GM20000 (cell line): ENCODE measurements around the gene AKAP8L.

Experiments used
- DNase-seq: peaks from one replicate; pipeline ENCODE4 v3.0.0; 2012; ENCODE audit warnings: low spot score
- TF ChIP-seq, protein P1 (sequence below): IDR thresholded peaks from 2 replicates; pipeline ENCODE4 v1.5.1; 2012; ENCODE audit warnings: mild to moderate bottlenecking, control low read depth; ENCODE audit errors: extremely low read depth, missing control alignments

The AKAP8L gene

DNA sequence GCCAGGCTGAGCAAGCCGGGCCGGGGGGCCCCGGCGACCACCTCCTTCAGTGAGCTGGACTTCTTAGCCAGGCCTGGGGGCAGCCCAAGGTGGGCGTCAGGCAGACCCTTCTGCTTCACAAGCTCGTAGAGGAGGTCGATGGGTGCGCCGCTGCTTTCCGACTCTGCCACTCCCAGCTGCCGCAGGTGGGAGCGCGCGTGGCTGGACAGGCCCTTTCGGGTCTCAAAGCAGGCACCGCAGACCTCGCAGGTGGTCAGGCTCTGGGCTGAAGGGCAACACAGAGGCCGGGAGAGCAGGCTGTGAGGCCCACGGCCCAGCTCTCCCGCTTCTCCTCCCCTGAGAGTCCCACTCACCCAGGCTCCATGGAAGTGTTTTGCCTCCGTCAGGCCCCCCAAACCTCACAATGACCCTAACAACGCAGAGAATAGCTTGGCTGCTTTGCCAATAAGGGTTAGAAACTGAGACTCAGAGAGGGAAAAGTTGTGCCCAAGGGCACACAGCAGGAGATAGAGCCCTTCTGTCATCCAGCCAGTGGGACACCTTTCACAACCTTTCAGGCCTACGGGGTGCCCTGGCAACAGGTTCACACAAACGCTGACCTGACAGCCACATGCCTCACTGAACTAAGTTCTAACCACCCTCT lies 11.2 kb upstream of the AKAP8L start:
- TF ChIP-seq, protein P1, sequence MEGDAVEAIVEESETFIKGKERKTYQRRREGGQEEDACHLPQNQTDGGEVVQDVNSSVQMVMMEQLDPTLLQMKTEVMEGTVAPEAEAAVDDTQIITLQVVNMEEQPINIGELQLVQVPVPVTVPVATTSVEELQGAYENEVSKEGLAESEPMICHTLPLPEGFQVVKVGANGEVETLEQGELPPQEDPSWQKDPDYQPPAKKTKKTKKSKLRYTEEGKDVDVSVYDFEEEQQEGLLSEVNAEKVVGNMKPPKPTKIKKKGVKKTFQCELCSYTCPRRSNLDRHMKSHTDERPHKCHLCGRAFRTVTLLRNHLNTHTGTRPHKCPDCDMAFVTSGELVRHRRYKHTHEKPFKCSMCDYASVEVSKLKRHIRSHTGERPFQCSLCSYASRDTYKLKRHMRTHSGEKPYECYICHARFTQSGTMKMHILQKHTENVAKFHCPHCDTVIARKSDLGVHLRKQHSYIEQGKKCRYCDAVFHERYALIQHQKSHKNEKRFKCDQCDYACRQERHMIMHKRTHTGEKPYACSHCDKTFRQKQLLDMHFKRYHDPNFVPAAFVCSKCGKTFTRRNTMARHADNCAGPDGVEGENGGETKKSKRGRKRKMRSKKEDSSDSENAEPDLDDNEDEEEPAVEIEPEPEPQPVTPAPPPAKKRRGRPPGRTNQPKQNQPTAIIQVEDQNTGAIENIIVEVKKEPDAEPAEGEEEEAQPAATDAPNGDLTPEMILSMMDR: no peak

DNA sequence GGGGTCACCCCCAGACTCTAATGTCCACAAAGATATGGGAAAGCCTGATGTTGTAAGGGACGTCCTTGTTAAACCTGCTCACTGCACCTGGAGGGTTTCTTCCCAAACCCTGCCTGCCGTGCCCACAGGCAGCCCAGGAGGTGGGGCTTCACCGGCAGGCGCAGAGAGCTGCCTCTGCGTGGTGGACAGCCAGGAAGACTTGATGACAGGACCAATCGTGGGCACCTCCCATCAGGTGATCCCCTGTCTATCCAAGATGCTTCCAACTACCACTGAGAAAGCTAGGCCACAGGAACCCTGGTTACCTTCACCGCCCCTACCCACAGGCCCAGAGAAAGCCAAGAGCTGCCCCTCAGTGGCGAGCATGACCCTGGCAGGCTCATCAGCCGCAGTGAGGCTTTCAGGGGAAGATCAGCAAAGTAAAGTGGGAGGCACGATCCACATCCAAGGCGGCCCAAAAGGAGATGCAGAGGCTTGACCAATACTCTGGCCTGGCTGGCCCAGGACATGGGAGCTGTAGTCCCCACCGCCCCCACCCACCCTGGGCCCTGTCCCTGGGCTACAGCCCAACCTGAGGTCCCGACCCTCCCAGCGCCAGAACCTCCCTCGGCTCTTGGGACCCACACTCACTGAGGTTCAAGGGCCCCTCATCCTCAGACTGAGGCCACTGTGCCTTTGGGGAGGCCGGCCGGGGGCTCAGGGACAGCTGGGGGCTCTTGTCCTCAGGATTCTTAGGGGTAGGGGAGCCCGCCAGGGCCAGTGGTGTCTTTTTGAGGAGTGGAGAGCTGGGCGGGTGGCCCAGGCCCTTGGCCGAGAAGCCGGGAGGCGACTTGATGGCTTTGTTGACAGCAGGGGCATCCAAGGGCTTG lies 10.4 kb upstream of the AKAP8L start:
- TF ChIP-seq, protein P1: no peak
- DNase-seq: no peak

More for the DNA sequence above, 11.2 kb upstream of the AKAP8L start:
- DNase-seq: no peak

DNA sequence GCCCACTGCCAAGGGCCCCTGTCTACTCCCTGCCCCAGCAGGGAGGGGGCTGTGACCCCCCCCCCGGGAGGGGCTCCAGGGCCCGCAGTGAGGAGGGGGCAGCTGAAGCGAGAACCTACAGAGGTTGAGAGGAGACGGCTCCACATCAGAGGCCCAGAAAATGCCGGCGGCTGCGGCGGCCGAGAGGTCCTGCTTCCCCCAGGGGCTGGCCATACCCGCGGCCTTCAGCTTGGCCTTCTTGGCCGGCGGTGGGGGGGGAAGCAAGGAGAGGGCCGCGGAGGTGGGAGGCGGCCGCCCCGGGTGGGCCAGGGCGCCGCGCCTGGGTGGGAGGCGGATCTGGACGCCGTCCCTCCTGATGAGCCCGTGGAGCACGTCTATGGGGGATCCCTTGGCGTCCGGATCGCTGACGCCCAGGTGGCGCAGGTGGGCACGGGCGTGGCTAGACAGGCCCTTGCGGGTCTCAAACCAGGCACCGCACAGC lies 9.2 kb upstream of the AKAP8L start:
- no peak for DNase-seq
- TF ChIP-seq, protein P1: no peak

DNA sequence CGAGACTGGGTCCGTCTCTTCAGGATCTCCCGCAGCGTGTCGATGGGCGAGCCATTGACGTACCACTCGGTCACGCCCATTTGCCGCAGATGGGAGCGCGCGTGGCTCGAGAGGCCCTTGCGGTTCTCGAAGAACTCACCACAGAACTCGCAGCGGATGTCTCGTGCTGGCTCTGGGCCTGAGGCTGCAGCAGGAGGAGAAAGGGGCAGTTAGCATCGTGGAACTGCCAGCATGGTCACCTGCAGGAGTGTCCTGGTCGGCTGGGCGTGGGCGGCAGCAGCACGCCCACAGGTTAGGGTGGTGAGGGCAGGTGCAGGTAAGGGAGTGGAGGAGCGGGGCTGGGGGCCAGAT lies 8.5 kb upstream of the AKAP8L start:
- TF ChIP-seq, protein P1: no peak
- no peak for DNase-seq

DNA sequence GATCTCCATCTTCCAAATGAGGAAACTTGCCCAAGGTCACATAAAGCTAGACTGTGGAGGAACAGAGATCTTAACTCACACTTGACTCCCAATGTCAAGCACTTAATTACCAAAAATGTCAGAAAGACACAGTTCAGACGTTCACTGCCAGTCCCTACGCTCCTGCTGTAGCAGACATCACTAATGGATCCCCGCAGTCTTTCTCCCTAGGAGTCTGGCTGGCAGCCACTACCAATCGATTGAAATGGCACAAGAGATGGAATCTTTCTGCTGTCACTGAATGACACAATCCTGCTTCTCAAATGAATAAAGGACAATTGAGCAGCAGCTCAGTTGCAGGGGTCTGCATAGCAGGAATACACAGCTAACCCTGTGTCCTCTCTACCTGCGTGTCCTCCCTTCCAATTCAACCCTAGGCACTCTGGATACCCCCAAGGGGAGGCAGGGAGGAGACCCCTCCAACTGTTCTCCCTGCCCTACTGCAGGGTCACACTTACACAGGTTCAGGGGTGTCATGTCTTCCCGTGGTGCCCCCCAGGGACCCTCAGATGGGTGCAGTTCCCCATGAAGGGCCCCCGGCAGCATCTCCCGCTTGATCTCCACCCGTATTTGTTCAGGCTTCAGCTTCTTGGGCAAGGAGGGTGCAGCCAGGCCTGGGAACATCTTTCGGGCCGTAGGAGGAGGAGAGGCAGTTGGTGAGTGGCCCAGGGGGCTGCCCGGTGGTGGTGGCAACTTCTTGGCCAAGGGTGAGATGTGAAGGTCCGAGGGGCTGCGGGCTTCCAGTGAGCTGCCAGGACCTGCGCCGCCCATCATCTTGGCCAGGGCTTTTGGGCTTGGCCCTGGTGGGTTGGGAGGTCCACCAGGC lies 7.9 kb upstream of the AKAP8L start:
- TF ChIP-seq, protein P1: no peak
- no peak for DNase-seq

DNA sequence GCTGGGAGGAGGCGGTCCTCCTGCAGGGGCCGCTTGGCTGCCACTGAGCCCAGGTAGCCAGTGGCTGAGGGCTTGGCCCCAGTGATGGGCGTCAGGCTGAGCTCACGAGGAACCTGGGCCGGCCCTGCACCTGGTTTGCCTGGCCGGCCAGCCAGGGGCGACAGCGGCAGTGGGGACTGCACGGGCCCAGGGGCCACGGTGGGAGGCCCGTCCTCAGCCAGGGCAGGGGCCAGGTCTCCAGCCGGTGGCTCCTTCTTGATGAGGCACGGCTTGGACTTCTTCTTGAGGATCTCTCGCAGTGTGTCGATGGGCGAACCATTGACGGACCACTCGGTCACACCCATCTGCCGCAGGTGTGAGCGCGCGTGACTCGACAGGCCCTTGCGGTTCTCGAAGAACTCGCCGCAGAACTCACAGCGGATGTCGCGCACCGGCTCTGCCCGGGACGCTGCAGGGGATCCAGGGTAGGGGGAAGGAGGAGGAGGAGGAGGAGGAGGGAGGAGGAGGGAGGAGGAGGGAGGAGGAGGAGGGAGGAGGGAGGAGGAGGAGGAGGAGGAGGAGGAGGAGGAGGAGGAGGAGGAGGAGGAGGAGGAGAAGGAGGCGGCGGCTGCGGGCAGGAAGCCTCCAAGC lies 6.6 kb upstream of the AKAP8L start:
- TF ChIP-seq, protein P1: no peak
- DNase-seq: no peak
